Kidney epithelial cell (primary cell): ENCODE results near the gene CYP46A1. TPM values are rescaled to one million over a fixed set of nuclear protein-coding genes. Genes with fewer than 3 reads are reported as not detected.

Source experiments
- DNase-seq: peaks from one replicate; pipeline ENCODE4 v3.0.0-alpha.2; 2010; ENCODE audit warnings: low read depth
- H3K27me3 ChIP-seq: 2 replicates; pipeline ENCODE4 v1.6.0; 2011; ENCODE audit warnings: low read length; ENCODE audit not compliant: control insufficient read depth, insufficient read depth
- H3K36me3 ChIP-seq: 2 replicates; pipeline ENCODE4 v1.5.1; 2011; ENCODE audit warnings: low read length; ENCODE audit not compliant: control insufficient read depth, insufficient read depth
- H3K4me3 ChIP-seq: 2 replicates; pipeline ENCODE4 v1.5.1; 2011; ENCODE audit warnings: low read depth, mild to moderate bottlenecking, control low read depth, low read length
- CTCF ChIP-seq: IDR thresholded peaks from 2 replicates; pipeline ENCODE4 v1.5.1; 2011; ENCODE audit warnings: mild to moderate bottlenecking, moderate library complexity, low read length, control low read depth, inconsistent platforms; ENCODE audit not compliant: insufficient read depth, poor library complexity, severe bottlenecking
- total RNA-seq: library from RNA; depleted of rRNA; stranded (reverse); fragments of >200 nt; gene quantifications from 2 replicates; pipeline ENCODE4 v1.2.3, GENCODE V29; 2015

CYP46A1 gene
- total RNA-seq, 1 donor from 2014 or later: not detected

GRCh38 chr14:99726538-99727095, 42.5 kb downstream of the CYP46A1 start:
- no peak overlapping the region for H3K4me3 ChIP-seq
- DNase-seq: no peak
- TF ChIP-seq CTCF: no peak
- H3K36me3 ChIP-seq: no peaks in the 10 kb centered on the region
- peaks cover 43% of the 10 kb centered on the region for H3K27me3 ChIP-seq

GRCh38 chr14:99727096-99727870, 43.2 kb downstream of the CYP46A1 start:
- no peak for DNase-seq
- no peak overlapping the region for H3K4me3 ChIP-seq
- H3K27me3 ChIP-seq: peaks cover 45% of the 10 kb centered on the region
- H3K36me3 ChIP-seq: no peaks in the 10 kb centered on the region
- TF ChIP-seq CTCF: no peak

GRCh38 chr14:99728231-99728920, 44.3 kb downstream of the CYP46A1 start:
- peaks cover 45% of the 10 kb centered on the region for H3K27me3 ChIP-seq
- H3K36me3 ChIP-seq: no peaks in the 10 kb centered on the region
- no peak for DNase-seq
- TF ChIP-seq CTCF: no peak
- H3K4me3 ChIP-seq: no peak overlapping the region

- DNase-seq: no peak
- Histone ChIP-seq H3K36me3 (no peaks in the 10 kb centered on the region), H3K4me3 (no peak overlapping the region), H3K27me3 (peaks cover 50% of the 10 kb centered on the region)
- no peak for TF ChIP-seq CTCF
Observed at GRCh38 chr14:99728981-99729451, 44.9 kb downstream of the CYP46A1 start.

- TF ChIP-seq CTCF: peak; percentile 66
- DNase-seq: no peak
- Histone ChIP-seq H3K27me3 (peaks cover 53% of the 10 kb centered on the region), H3K36me3 (no peaks in the 10 kb centered on the region), H3K4me3 (peak overlapping the region; percentile 41)
Observed at GRCh38 chr14:99729991-99730875, 46.1 kb downstream of the CYP46A1 start.
